ENCODE data around the gene RASSF3.

RASSF3 gene

DNA sequence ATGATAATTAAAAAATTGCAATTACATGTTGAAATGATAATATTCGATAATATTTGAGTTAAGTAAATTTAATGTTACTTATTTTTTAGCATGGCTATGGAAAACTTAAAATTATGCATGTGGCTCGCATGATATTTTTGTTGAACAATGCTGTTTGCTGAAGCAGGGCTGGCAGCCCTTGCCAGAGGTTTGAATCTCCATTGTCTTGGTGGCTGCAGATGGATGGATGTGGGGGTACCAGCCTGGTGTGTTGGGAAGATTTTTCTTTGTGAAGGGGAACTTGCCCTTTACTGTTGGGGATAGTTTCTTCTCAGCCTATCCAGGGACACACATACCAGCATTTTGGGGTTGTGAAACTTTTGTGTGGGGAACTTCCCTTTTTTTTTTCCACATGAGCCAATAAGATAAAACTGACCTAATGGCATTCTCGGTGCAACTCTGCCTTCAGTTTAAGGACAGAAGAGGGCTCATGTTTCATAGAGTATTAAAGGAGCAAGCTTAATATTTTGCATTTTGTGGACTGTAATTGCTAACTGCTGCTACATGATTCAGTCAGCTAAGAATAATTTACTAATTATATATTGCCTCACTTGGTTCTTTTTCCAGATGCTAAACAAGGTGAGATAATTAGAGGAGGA lies 8.8 kb downstream of the RASSF3 start:
- Histone ChIP-seq H3K9me2 (replicated peaks; ENCODE audit: low read depth, low read length) (no peaks in the 10 kb centered on the region), H3K9ac (ENCODE audit: low read depth, low read length, poor library complexity, severe bottlenecking) (no peak overlapping the region)

DNA sequence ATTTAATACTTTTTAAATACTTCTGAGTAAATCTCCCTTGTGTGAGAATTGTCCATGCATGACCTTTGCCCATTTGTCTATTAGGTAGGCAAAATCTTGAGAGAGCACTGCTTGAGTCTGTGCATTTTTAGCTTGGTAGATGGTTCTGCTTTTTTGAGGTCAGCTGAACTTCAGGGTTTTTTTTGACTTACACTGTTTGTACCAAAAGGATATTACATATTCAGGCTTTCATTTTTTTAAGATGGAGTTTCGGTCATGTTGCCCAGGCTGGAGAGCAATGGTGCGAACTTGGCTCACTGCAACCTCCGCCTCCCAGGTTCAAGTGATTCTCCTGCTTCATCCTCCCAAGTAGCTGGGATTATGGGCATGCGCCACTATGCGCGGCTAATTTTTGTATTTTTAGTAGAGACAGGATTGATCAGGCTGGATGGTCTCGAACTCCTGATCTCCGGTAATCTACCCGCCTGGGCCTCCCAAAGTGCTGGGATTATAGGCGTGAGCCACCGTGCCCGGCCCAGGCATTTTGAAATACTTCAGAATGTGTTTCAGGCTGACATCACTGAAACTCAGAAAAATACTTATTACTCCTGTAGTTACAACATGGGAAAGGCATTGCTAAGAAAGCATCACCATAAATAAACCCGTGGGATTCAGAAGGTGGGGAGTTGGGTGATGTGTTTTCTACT lies 11.1 kb downstream of the RASSF3 start:
- H3K4me1 ChIP-seq (ENCODE audit: insufficient read depth, low read length, poor library complexity, severe bottlenecking), result peaks cover 22% of the 10 kb centered on the region
- H2AFZ ChIP-seq (ENCODE audit: low read length), result no peak overlapping the region
- H3K79me2 ChIP-seq (ENCODE audit: insufficient read depth, low read length), result peaks cover 96% of the 10 kb centered on the region

More for the DNA sequence above, 8.8 kb downstream of the RASSF3 start:
- Histone ChIP-seq H3K79me2 (ENCODE audit: insufficient read depth, low read length) (peaks cover 97% of the 10 kb centered on the region), H3F3A (ENCODE audit: low read depth) (no peaks in the 10 kb centered on the region; the same call in 1 of the 2 replicates), H4K20me1 (ENCODE audit: insufficient read depth, low read length, poor library complexity, severe bottlenecking) (no peaks in the 10 kb centered on the region), H2AFZ (ENCODE audit: low read length) (no peak overlapping the region), H3K4me2 (ENCODE audit: low read depth, low read length, poor library complexity, severe bottlenecking) (peak overlapping the region; percentile 30), H3K27me3 (ENCODE audit: insufficient read depth, low read length, poor library complexity, severe bottlenecking) (no peaks in the 10 kb centered on the region), H3K9me3 (ENCODE audit: insufficient read depth, low read depth, low read length) (no peaks in the 10 kb centered on the region), H3K36me3 (ENCODE audit: insufficient read depth, low read length) (no peaks in the 10 kb centered on the region), H3K4me3 (ENCODE audit: low read length, poor library complexity, severe bottlenecking) (no peak overlapping the region), H3K4me1 (ENCODE audit: insufficient read depth, low read length, poor library complexity, severe bottlenecking) (peaks cover 21% of the 10 kb centered on the region)
- TF ChIP-seq, protein P1, sequence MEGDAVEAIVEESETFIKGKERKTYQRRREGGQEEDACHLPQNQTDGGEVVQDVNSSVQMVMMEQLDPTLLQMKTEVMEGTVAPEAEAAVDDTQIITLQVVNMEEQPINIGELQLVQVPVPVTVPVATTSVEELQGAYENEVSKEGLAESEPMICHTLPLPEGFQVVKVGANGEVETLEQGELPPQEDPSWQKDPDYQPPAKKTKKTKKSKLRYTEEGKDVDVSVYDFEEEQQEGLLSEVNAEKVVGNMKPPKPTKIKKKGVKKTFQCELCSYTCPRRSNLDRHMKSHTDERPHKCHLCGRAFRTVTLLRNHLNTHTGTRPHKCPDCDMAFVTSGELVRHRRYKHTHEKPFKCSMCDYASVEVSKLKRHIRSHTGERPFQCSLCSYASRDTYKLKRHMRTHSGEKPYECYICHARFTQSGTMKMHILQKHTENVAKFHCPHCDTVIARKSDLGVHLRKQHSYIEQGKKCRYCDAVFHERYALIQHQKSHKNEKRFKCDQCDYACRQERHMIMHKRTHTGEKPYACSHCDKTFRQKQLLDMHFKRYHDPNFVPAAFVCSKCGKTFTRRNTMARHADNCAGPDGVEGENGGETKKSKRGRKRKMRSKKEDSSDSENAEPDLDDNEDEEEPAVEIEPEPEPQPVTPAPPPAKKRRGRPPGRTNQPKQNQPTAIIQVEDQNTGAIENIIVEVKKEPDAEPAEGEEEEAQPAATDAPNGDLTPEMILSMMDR (conservative IDR thresholded peaks at IDR 0.05; ENCODE audit: low read length), result no peak
- no peak for TF ChIP-seq EZH2phosphoT487 (IDR thresholded peaks at IDR 0.05; ENCODE audit: borderline replicate concordance)

DNA sequence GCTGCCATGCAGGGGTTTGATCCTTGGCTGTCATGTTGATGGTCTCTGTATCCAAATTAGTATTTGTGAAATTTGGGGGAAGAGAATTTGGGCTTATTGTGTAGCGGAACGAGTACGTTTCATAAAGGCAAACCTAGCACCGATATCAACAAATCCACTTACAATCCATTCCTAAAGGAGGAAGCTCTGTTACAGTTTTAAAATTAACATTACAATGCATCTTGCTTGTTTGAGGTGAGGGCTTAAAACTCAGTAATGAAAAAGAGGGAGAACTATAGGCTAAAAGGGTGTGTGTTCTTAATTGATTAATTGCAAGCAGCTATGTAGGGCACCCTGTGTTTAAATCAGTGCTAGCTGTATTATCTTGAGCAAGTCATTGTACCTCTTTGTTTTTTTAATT lies 13.7 kb downstream of the RASSF3 start:
- H3K36me3 ChIP-seq (ENCODE audit: insufficient read depth, low read length), result 0 out of 2 replicates have a peak, but pooled peaks cover 2% of the 10 kb centered on the region
- H3F3A ChIP-seq (ENCODE audit: low read depth), result no peaks in the 10 kb centered on the region; the same call in 1 of the 2 replicates
- peaks cover 95% of the 10 kb centered on the region for H3K79me2 ChIP-seq (ENCODE audit: insufficient read depth, low read length)
- no peak overlapping the region for H3K4me2 ChIP-seq (ENCODE audit: low read depth, low read length, poor library complexity, severe bottlenecking)
- no peaks in the 10 kb centered on the region for H3K9me3 ChIP-seq (ENCODE audit: insufficient read depth, low read depth, low read length)
- H3K9ac ChIP-seq (ENCODE audit: low read depth, low read length, poor library complexity, severe bottlenecking), result no peak overlapping the region
- H3K4me1 ChIP-seq (ENCODE audit: insufficient read depth, low read length, poor library complexity, severe bottlenecking), result peaks cover 17% of the 10 kb centered on the region
- no peak overlapping the region for H3K4me3 ChIP-seq (ENCODE audit: low read length, poor library complexity, severe bottlenecking)
- no peak for TF ChIP-seq EZH2phosphoT487 (IDR thresholded peaks at IDR 0.05; ENCODE audit: borderline replicate concordance)
- TF ChIP-seq, protein P1 (conservative IDR thresholded peaks at IDR 0.05; ENCODE audit: low read length), result no peak
- H2AFZ ChIP-seq (ENCODE audit: low read length), result no peak overlapping the region
- H4K20me1 ChIP-seq (ENCODE audit: insufficient read depth, low read length, poor library complexity, severe bottlenecking), result no peaks in the 10 kb centered on the region
- H3K9me2 ChIP-seq (replicated peaks; ENCODE audit: low read depth, low read length), result no peaks in the 10 kb centered on the region
- no peaks in the 10 kb centered on the region for H3K27me3 ChIP-seq (ENCODE audit: insufficient read depth, low read length, poor library complexity, severe bottlenecking)

More for the DNA sequence above, 11.1 kb downstream of the RASSF3 start:
- Histone ChIP-seq H3K4me2 (ENCODE audit: low read depth, low read length, poor library complexity, severe bottlenecking) (no peak overlapping the region), H4K20me1 (ENCODE audit: insufficient read depth, low read length, poor library complexity, severe bottlenecking) (no peaks in the 10 kb centered on the region), H3K36me3 (ENCODE audit: insufficient read depth, low read length) (no peaks in the 10 kb centered on the region), H3K9me3 (ENCODE audit: insufficient read depth, low read depth, low read length) (no peaks in the 10 kb centered on the region), H3K27me3 (ENCODE audit: insufficient read depth, low read length, poor library complexity, severe bottlenecking) (no peaks in the 10 kb centered on the region), H3K9ac (ENCODE audit: low read depth, low read length, poor library complexity, severe bottlenecking) (no peak overlapping the region), H3F3A (ENCODE audit: low read depth) (no peaks in the 10 kb centered on the region; the same call in 1 of the 2 replicates), H3K9me2 (replicated peaks; ENCODE audit: low read depth, low read length) (no peaks in the 10 kb centered on the region), H3K4me3 (ENCODE audit: low read length, poor library complexity, severe bottlenecking) (no peak overlapping the region)
- no peak for TF ChIP-seq EZH2phosphoT487 (IDR thresholded peaks at IDR 0.05; ENCODE audit: borderline replicate concordance)
- TF ChIP-seq, protein P1 (conservative IDR thresholded peaks at IDR 0.05; ENCODE audit: low read length), result no peak
